ENCODE results near the gene GPT2. TPM values are rescaled to one million over a fixed set of nuclear protein-coding genes. Genes with fewer than 3 reads are reported as not detected.

The GPT2 gene
- total and polyA plus RNA-seq, 2 donors (not counting 1 experiment from before 2014, with no cell fraction given), result 5.8 to 16.3 TPM

- no peak for TF ChIP-seq EZH2 (IDR thresholded peaks at IDR 0.05; ENCODE audit: low read length, missing control alignments)
- TF ChIP-seq CTCF (conservative IDR thresholded peaks at IDR 0.05 in 1 of 2, IDR thresholded peaks at IDR 0.05 in 1 of 2; ENCODE audit: low read depth in 1 of 2, low read length in 2 of 2), result no peak
- Histone ChIP-seq H3K4me3 (replicated peaks in 1 of 4; ENCODE audit: control extremely low read depth in 1 of 4, insufficient read depth in 1 of 4, low read depth in 3 of 4, low read length in 4 of 4) (no peak overlapping the region), H3K79me2 (ENCODE audit: control insufficient read depth, insufficient read depth, low read length) (no peaks in the 10 kb centered on the region), H3K9me3 (ENCODE audit: control insufficient read depth, insufficient read depth, low read depth, low read length) (no peaks in the 10 kb centered on the region), H3K9ac (ENCODE audit: insufficient read depth, low read length) (no peak overlapping the region), H4K20me1 (ENCODE audit: control insufficient read depth, extremely low read depth, insufficient read depth, low read length) (no peaks in the 10 kb centered on the region), H3K4me1 (ENCODE audit: control insufficient read depth, extremely low read depth, insufficient read depth, low read length) (no peaks in the 10 kb centered on the region), H3K27me3 (ENCODE audit: control insufficient read depth, insufficient read depth, low read length) (no peaks in the 10 kb centered on the region), H3K4me2 (ENCODE audit: extremely low read depth, insufficient read depth, low read length) (no peak overlapping the region), H3K27ac (ENCODE audit: insufficient read depth, low read length) (no peak overlapping the region), H3K36me3 (ENCODE audit: control insufficient read depth, insufficient read depth, low read length) (no peaks in the 10 kb centered on the region), H2AFZ (ENCODE audit: low read length) (no peak overlapping the region)
- DNase-seq (ENCODE audit: low read depth in 2 of 2), result no peak
Measured at GRCh38 chr16:46948548-46949166, 64.5 kb downstream of the GPT2 start.

- H3K9me3 ChIP-seq (ENCODE audit: control insufficient read depth, insufficient read depth, low read depth, low read length), result no peaks in the 10 kb centered on the region
- H3K4me3 ChIP-seq (replicated peaks in 1 of 4; ENCODE audit: control extremely low read depth in 1 of 4, insufficient read depth in 1 of 4, low read depth in 3 of 4, low read length in 4 of 4), result no peak overlapping the region
- no peak overlapping the region for H2AFZ ChIP-seq (ENCODE audit: low read length)
- no peaks in the 10 kb centered on the region for H3K36me3 ChIP-seq (ENCODE audit: control insufficient read depth, insufficient read depth, low read length)
- H3K27ac ChIP-seq (ENCODE audit: insufficient read depth, low read length), result no peak overlapping the region
- H3K4me2 ChIP-seq (ENCODE audit: extremely low read depth, insufficient read depth, low read length), result no peak overlapping the region
- no peaks in the 10 kb centered on the region for H3K27me3 ChIP-seq (ENCODE audit: control insufficient read depth, insufficient read depth, low read length)
- DNase-seq (ENCODE audit: low read depth in 2 of 2), result no peak
- H3K4me1 ChIP-seq (ENCODE audit: control insufficient read depth, extremely low read depth, insufficient read depth, low read length), result no peaks in the 10 kb centered on the region
- H3K9ac ChIP-seq (ENCODE audit: insufficient read depth, low read length), result no peak overlapping the region
- TF ChIP-seq CTCF (conservative IDR thresholded peaks at IDR 0.05 in 1 of 2, IDR thresholded peaks at IDR 0.05 in 1 of 2; ENCODE audit: low read depth in 1 of 2, low read length in 2 of 2) (no peak), EZH2 (IDR thresholded peaks at IDR 0.05; ENCODE audit: low read length, missing control alignments) (no peak)
- H3K79me2 ChIP-seq (ENCODE audit: control insufficient read depth, insufficient read depth, low read length), result no peaks in the 10 kb centered on the region
- H4K20me1 ChIP-seq (ENCODE audit: control insufficient read depth, extremely low read depth, insufficient read depth, low read length), result no peaks in the 10 kb centered on the region
Measured at GRCh38 chr16:46949241-46949892, 65.2 kb downstream of the GPT2 start.

GRCh38 chr16:46950009-46950408, 65.8 kb downstream of the GPT2 start:
- DNase-seq (ENCODE audit: low read depth in 2 of 2), result no peak
- H2AFZ ChIP-seq (ENCODE audit: low read length), result no peak overlapping the region
- H3K4me2 ChIP-seq (ENCODE audit: extremely low read depth, insufficient read depth, low read length), result no peak overlapping the region
- H3K9ac ChIP-seq (ENCODE audit: insufficient read depth, low read length), result no peak overlapping the region
- H3K27ac ChIP-seq (ENCODE audit: insufficient read depth, low read length), result no peak overlapping the region
- H3K9me3 ChIP-seq (ENCODE audit: control insufficient read depth, insufficient read depth, low read depth, low read length), result no peaks in the 10 kb centered on the region
- no peaks in the 10 kb centered on the region for H3K27me3 ChIP-seq (ENCODE audit: control insufficient read depth, insufficient read depth, low read length)
- H3K79me2 ChIP-seq (ENCODE audit: control insufficient read depth, insufficient read depth, low read length), result no peaks in the 10 kb centered on the region
- no peak for TF ChIP-seq CTCF (conservative IDR thresholded peaks at IDR 0.05 in 1 of 2, IDR thresholded peaks at IDR 0.05 in 1 of 2; ENCODE audit: low read depth in 1 of 2, low read length in 2 of 2)
- TF ChIP-seq EZH2 (IDR thresholded peaks at IDR 0.05; ENCODE audit: low read length, missing control alignments), result no peak
- no peaks in the 10 kb centered on the region for H3K36me3 ChIP-seq (ENCODE audit: control insufficient read depth, insufficient read depth, low read length)
- no peaks in the 10 kb centered on the region for H4K20me1 ChIP-seq (ENCODE audit: control insufficient read depth, extremely low read depth, insufficient read depth, low read length)
- H3K4me1 ChIP-seq (ENCODE audit: control insufficient read depth, extremely low read depth, insufficient read depth, low read length), result no peaks in the 10 kb centered on the region
- H3K4me3 ChIP-seq (replicated peaks in 1 of 4; ENCODE audit: control extremely low read depth in 1 of 4, insufficient read depth in 1 of 4, low read depth in 3 of 4, low read length in 4 of 4), result no peak overlapping the region

Data from fibroblast of lung (primary cell).